SK-N-SH (cell line): ENCODE data around the gene TEAD4. TPM values are rescaled to one million over a fixed set of nuclear protein-coding genes. Genes with fewer than 3 reads are reported as not detected.

Experiments used
- CTCF ChIA-PET: fragments of 300-600, 350-600 bp; formaldehyde crosslinking; extraction: SDS; loops from one replicate; lab custom pipeline; 2021; lab: Yijun Ruan, JAX
- POLR2A ChIA-PET: fragments of 350-600 bp; sonication (Branson Sonifier 250); formaldehyde crosslinking; extraction: SDS; loops from one replicate; lab custom pipeline; 2020; ENCODE audit warnings: antibody characterized with exemption, inconsistent platforms; lab: Yijun Ruan, JAX
- DNase-seq: peaks from one replicate; pipeline ENCODE4 v3.0.0; 2012
- H2AFZ ChIP-seq: fragments of 200-600 bp; sonication (generic); 2 replicates; pipeline ENCODE4 v1.8.1; 2016; ENCODE audit warnings: antibody characterized with exemption, mild to moderate bottlenecking, low read depth
- H3F3A ChIP-seq: fragments of 200-600 bp; sonication (generic); replicated peaks from 2 replicates; pipeline ENCODE3; 2016; ENCODE audit warnings: antibody characterized with exemption, mild to moderate bottlenecking; ENCODE audit not compliant: insufficient read depth
- H3K27ac ChIP-seq, 2 experiments: fragments of 200-500 bp in 1 of 2; fragments of 200-600 bp in 1 of 2; sonication (Bioruptor generic) in 1 of 2; sonication (generic), shearing (Covaris generic) in 1 of 2; 2 replicates each; pipeline versions ENCODE4 v1.5.1 to v1.6.1; 2014 to 2016; ENCODE audit warnings: low read depth in 2 of 2, inconsistent platforms in 1 of 2, low read length in 1 of 2, mild to moderate bottlenecking in 1 of 2, mixed read lengths in 1 of 2
- H3K27me3 ChIP-seq: fragments of 200-600 bp; sonication (generic), shearing (Covaris generic); 2 replicates; pipeline ENCODE4 v1.6.1; 2016; ENCODE audit warnings: mixed run types; ENCODE audit not compliant: insufficient read depth
- H3K36me3 ChIP-seq, 2 experiments: fragments of 200-500 bp in 1 of 2; fragments of 200-600 bp in 1 of 2; sonication (Bioruptor generic) in 1 of 2; sonication (generic) in 1 of 2; replicated peaks in 1 of 2; 2 replicates each; pipeline versions ENCODE3 to v1.5.1; 2014 to 2016; ENCODE audit warnings: low read length in 1 of 2, mild to moderate bottlenecking in 1 of 2; ENCODE audit not compliant: insufficient read depth in 2 of 2, control insufficient read depth in 1 of 2
- H3K4me1 ChIP-seq, 2 experiments: fragments of 200-500 bp in 1 of 2; fragments of 200-600 bp in 1 of 2; sonication (Bioruptor generic) in 1 of 2; sonication (generic), shearing (Covaris generic) in 1 of 2; 2 replicates each; pipeline versions ENCODE4 v1.5.1 to v1.6.1; 2014 to 2016; ENCODE audit warnings: low read depth in 1 of 2, low read length in 1 of 2, mixed run types in 1 of 2; ENCODE audit not compliant: insufficient read depth in 2 of 2, control insufficient read depth in 1 of 2
- H3K4me2 ChIP-seq: fragments of 200-600 bp; sonication (generic), shearing (Covaris generic); 2 replicates; pipeline ENCODE4 v1.6.1; 2017; ENCODE audit warnings: mixed run types
- H3K4me3 ChIP-seq, 2 experiments: fragments of 200-500 bp in 1 of 2; fragments of 200-600 bp in 1 of 2; sonication (Bioruptor generic) in 1 of 2; sonication (generic), shearing (Covaris generic) in 1 of 2; 2 replicates each; pipeline versions ENCODE4 v1.5.1 to v1.8.1; 2014 to 2016; ENCODE audit warnings: low read depth in 2 of 2, inconsistent platforms in 1 of 2, low read length in 1 of 2, mild to moderate bottlenecking in 1 of 2, mixed read lengths in 1 of 2, moderate library complexity in 1 of 2
- H3K79me2 ChIP-seq: fragments of 200-600 bp; sonication (generic); 2 replicates; pipeline ENCODE4 v1.8.1; 2017; ENCODE audit warnings: mild to moderate bottlenecking; ENCODE audit not compliant: insufficient read depth
- H3K9ac ChIP-seq: fragments of 200-600 bp; sonication (generic); 2 replicates; pipeline ENCODE4 v1.6.1; 2017; ENCODE audit warnings: mixed run types
- H3K9me2 ChIP-seq: fragments of 200-600 bp; sonication (generic); 2 replicates; pipeline ENCODE4 v1.6.1; 2017; ENCODE audit warnings: mixed run types
- H3K9me3 ChIP-seq: fragments of 200-600 bp; sonication (generic); 2 replicates; pipeline ENCODE4 v1.6.1; 2017; ENCODE audit warnings: mixed run types, mild to moderate bottlenecking, moderate library complexity
- H4K20me1 ChIP-seq: fragments of 200-600 bp; sonication (generic); 2 replicates; pipeline ENCODE4 v1.6.1; 2017; ENCODE audit warnings: mild to moderate bottlenecking, mixed run types; ENCODE audit not compliant: insufficient read depth
- CHD2 ChIP-seq: fragments of 150-350 bp; IDR thresholded peaks from 2 replicates; pipeline ENCODE4 v1.6.1; 2018; ENCODE audit warnings: low read length; ENCODE audit not compliant: partially characterized antibody
- CTCF ChIP-seq: fragments of 200-600 bp; sonication (generic); IDR thresholded peaks from 2 replicates; pipeline ENCODE4 v1.6.1; 2017; ENCODE audit warnings: antibody characterized with exemption, mild to moderate bottlenecking, moderate library complexity
- ELF1 ChIP-seq: IDR thresholded peaks from 2 replicates; pipeline ENCODE4 v1.4.0; 2012
- EP300 ChIP-seq, 2 experiments: IDR thresholded peaks; 2 replicates each; pipeline versions ENCODE4 v1.4.0 to v1.6.1; 2012; ENCODE audit warnings: borderline replicate concordance in 1 of 2, low read depth in 1 of 2, low read length in 1 of 2
- FOXM1 ChIP-seq: IDR thresholded peaks from 2 replicates; pipeline ENCODE4 v1.4.0; 2012; ENCODE audit warnings: low read depth, mild to moderate bottlenecking
- GABPA ChIP-seq: IDR thresholded peaks from 2 replicates; pipeline ENCODE4 v1.4.0; 2012; ENCODE audit warnings: low read depth, mild to moderate bottlenecking
- GATA2 ChIP-seq: sonication (generic); formaldehyde crosslinking; IDR thresholded peaks from 2 replicates; pipeline ENCODE4 v1.5.0; 2020; ENCODE audit warnings: mild to moderate bottlenecking, missing genetic modification reagents
- MEF2A ChIP-seq: IDR thresholded peaks from 2 replicates; pipeline ENCODE4 v1.4.0; 2012; ENCODE audit warnings: low read depth, borderline replicate concordance
- NFIC ChIP-seq: IDR thresholded peaks from 2 replicates; pipeline ENCODE4 v1.4.0; 2012; ENCODE audit warnings: borderline replicate concordance
- RCOR1 ChIP-seq: fragments of 150-350 bp; IDR thresholded peaks from 2 replicates; pipeline ENCODE4 v1.6.1; 2017; ENCODE audit warnings: antibody characterized with exemption, low read length
- REST ChIP-seq: IDR thresholded peaks from 2 replicates; pipeline ENCODE4 v1.6.1; 2012; ENCODE audit warnings: mild to moderate bottlenecking, low read depth, low read length, moderate library complexity
- SIN3A ChIP-seq: IDR thresholded peaks from 2 replicates; pipeline ENCODE4 v1.6.1; 2012; ENCODE audit warnings: low read depth, mild to moderate bottlenecking, low read length, moderate library complexity, borderline replicate concordance
- SMC3 ChIP-seq: IDR thresholded peaks from 2 replicates; pipeline ENCODE4 v1.6.1; 2012; ENCODE audit warnings: low read depth, low read length, improper control_type of control experiment
- TCF12 ChIP-seq: IDR thresholded peaks from 2 replicates; pipeline ENCODE4 v1.4.0; 2012
- TEAD4 ChIP-seq: IDR thresholded peaks from 2 replicates; pipeline ENCODE4 v1.4.0; 2012; ENCODE audit warnings: mild to moderate bottlenecking, borderline replicate concordance; ENCODE audit not compliant: insufficient read depth
- USF2 ChIP-seq: fragments of 150-350 bp; IDR thresholded peaks from 2 replicates; pipeline ENCODE4 v1.6.1; 2017; ENCODE audit warnings: antibody characterized with exemption, low read length, low read depth, borderline replicate concordance
- YY1 ChIP-seq: IDR thresholded peaks from 2 replicates; pipeline ENCODE4 v1.4.0; 2012; ENCODE audit warnings: low read depth, mild to moderate bottlenecking
- WGBS: methylation state at CpG from one replicate; pipeline ENCODE4 v1.1.6; 2017; ENCODE audit warnings: low lambda C conversion rate; 5-methylcytosine and 5-hydroxymethylcytosine counted together
- polyA plus RNA-seq, 3 experiments: library from polyadenylated mRNA; depleted of rRNA; stranded (reverse); fragments of >200 nt; gene quantifications; 2 replicates each; pipeline ENCODE4 v1.2.3, GENCODE V29; 2012

TEAD4 gene
- polyA plus RNA-seq, 1 of the 3 experiments (the other 2 are of a cell fraction): 27.1 TPM

- Histone ChIP-seq H3K9me2 (no peaks in the 10 kb centered on the region), H3K4me1 (peaks cover 0 to 21% of the 10 kb centered on the region in 2 experiments; a peak in 2 of 4 replicates), H4K20me1 (no peaks in the 10 kb centered on the region), H3K4me2 (no peak overlapping the region), H2AFZ (no peak overlapping the region)
- POLR2A ChIA-PET: no interaction called here
- TF ChIP-seq SMC3 (no peak), CTCF (no peak), GATA2 (CRISPR knock-in tag) (no peak), SIN3A (no peak), GABPA (no peak), RCOR1 (no peak), FOXM1 (no peak), USF2 (no peak)
- TF ChIP-seq, all 33 proteins: peak for 0
- WGBS: 87% methylated on average over 10 of the region's 11 CpGs
- no peaks in the 10 kb centered on the region for H3K36me3 ChIP-seq
- H3K79me2 ChIP-seq: no peaks in the 10 kb centered on the region
- no peak overlapping the region for H3K4me3 ChIP-seq
- no peak overlapping the region for H3K9ac ChIP-seq
- H3K27ac ChIP-seq: no peak overlapping the region
- no peaks in the 10 kb centered on the region for H3F3A ChIP-seq
- DNase-seq: no peak
- no peaks in the 10 kb centered on the region for H3K9me3 ChIP-seq
- H3K27me3 ChIP-seq: no peaks in the 10 kb centered on the region
- CTCF ChIA-PET: interaction anchor here (0.9 to 2.8 kb wide), 4 partner anchors 12 to 212 kb away, joined by 3 to 8 read pairs (median 4); no protein-coding TSS in a partner anchor
Observed at GRCh38 chr12:3087758-3088650, 128.8 kb downstream of the TEAD4 start.

- H3K9me2 ChIP-seq: no peaks in the 10 kb centered on the region
- H3K9me3 ChIP-seq: no peaks in the 10 kb centered on the region
- no peak for TF ChIP-seq GATA2 (CRISPR knock-in tag)
- no peak for TF ChIP-seq CHD2
- no peak for TF ChIP-seq SIN3A
- no peak for TF ChIP-seq YY1
- no peak for TF ChIP-seq RCOR1
- TF ChIP-seq MEF2A: no peak
- no peak for TF ChIP-seq TEAD4
- no peak for TF ChIP-seq TCF12
- no peak for TF ChIP-seq EP300 (IDR thresholded peaks at IDR 0.05; ENCODE audit: borderline replicate concordance in 1 of 2, low read depth in 1 of 2, low read length in 1 of 2)
- TF ChIP-seq REST: no peak
- no peak for TF ChIP-seq ELF1
- no peak for TF ChIP-seq NFIC
- no peaks in the 10 kb centered on the region for H3K27me3 ChIP-seq
- H3K27ac ChIP-seq: no peak overlapping the region
- no peak overlapping the region for H3K4me3 ChIP-seq
- DNase-seq: no peak
- H3K9ac ChIP-seq: no peak overlapping the region
- H4K20me1 ChIP-seq: no peaks in the 10 kb centered on the region
- no peaks in the 10 kb centered on the region for H3K79me2 ChIP-seq
- peaks cover 0 to 21% of the 10 kb centered on the region in 2 experiments; a peak in 1 of 4 replicates for H3K4me1 ChIP-seq
- H3F3A ChIP-seq: no peaks in the 10 kb centered on the region
- ChIA-PET POLR2A (no interaction called here), CTCF (interaction anchor here (1.4 kb wide), 1 partner anchor 16 kb away, joined by 5 read pairs; no protein-coding TSS in a partner anchor)
- H2AFZ ChIP-seq: no peak overlapping the region
- 93% methylated on average over 5 of the region's 5 CpGs for WGBS
- H3K4me2 ChIP-seq: no peak overlapping the region
- H3K36me3 ChIP-seq: no peaks in the 10 kb centered on the region
Observed at GRCh38 chr12:3089588-3089987, 130.4 kb downstream of the TEAD4 start.
